ENCODE results near the gene TTC39C.

Gene TTC39C

GRCh38 chr18:24103320-24104021 lies 88.9 kb downstream of the TTC39C start:
- no peak overlapping the region for H3K4me3 ChIP-seq (ENCODE audit: low read depth, low read length)
- DNase-seq (ENCODE audit: low read depth): no peak

DNA sequence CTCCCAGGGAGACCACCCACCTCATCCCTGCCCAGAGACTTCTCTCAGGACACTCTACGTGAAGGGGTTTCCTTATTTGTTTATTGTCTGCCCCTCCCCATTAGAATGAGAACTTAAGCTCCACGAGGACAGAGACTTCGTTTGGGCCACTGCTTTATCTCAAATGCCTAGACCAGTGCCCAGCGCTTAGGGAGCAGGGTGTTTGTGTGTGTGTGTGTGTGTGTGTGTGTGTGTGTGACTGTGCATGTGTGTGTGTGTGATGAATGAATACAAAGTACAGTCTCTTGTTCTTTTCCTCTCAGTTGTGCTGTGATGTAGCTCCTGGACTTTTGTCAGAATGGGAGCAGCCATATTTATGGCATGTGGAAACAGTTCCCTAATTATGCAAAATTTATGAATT lies 89.9 kb downstream of the TTC39C start:
- DNase-seq (ENCODE audit: low read depth): no peak
- H3K4me3 ChIP-seq (ENCODE audit: low read depth, low read length): no peak overlapping the region
- TF ChIP-seq MYC (IDR thresholded peaks at IDR 0.05; ENCODE audit: low read depth, low read length) (no peak), POLR2A (IDR thresholded peaks at IDR 0.05; ENCODE audit: extremely low read depth, insufficient read length) (no peak), MAX (IDR thresholded peaks at IDR 0.05; ENCODE audit: low read depth, low read length) (no peak)
- TF ChIP-seq, protein P1, sequence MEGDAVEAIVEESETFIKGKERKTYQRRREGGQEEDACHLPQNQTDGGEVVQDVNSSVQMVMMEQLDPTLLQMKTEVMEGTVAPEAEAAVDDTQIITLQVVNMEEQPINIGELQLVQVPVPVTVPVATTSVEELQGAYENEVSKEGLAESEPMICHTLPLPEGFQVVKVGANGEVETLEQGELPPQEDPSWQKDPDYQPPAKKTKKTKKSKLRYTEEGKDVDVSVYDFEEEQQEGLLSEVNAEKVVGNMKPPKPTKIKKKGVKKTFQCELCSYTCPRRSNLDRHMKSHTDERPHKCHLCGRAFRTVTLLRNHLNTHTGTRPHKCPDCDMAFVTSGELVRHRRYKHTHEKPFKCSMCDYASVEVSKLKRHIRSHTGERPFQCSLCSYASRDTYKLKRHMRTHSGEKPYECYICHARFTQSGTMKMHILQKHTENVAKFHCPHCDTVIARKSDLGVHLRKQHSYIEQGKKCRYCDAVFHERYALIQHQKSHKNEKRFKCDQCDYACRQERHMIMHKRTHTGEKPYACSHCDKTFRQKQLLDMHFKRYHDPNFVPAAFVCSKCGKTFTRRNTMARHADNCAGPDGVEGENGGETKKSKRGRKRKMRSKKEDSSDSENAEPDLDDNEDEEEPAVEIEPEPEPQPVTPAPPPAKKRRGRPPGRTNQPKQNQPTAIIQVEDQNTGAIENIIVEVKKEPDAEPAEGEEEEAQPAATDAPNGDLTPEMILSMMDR (IDR thresholded peaks at IDR 0.05; ENCODE audit: low read depth, low read length): no peak

More at GRCh38 chr18:24103320-24104021, 88.9 kb downstream of the TTC39C start:
- no peak for TF ChIP-seq POLR2A (IDR thresholded peaks at IDR 0.05; ENCODE audit: extremely low read depth, insufficient read length)
- TF ChIP-seq, protein P1 (IDR thresholded peaks at IDR 0.05; ENCODE audit: low read depth, low read length): no peak

DNA sequence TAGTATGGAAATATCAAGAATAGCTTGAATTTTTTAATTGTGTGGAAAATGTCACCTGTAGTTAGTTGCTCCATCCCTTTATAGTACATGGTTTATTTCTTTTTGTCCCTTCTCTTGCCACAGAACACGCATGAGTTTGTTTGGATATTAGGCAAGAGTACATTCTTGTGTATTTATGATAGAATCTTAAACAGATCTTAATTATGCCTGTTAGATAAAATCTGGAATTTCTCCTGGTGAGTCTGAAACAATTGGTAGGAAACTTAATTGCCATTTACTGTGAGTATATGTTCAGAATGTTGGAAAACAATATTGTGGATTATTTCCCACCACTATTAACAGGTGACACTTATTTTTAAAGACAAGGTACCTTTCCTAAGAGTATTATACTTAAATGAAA lies 94.1 kb downstream of the TTC39C start:
- TF ChIP-seq MYC (IDR thresholded peaks at IDR 0.05; ENCODE audit: low read depth, low read length): no peak
- no peak for TF ChIP-seq POLR2A (IDR thresholded peaks at IDR 0.05; ENCODE audit: extremely low read depth, insufficient read length)
- TF ChIP-seq, protein P1 (IDR thresholded peaks at IDR 0.05; ENCODE audit: low read depth, low read length): no peak
- TF ChIP-seq MAX (IDR thresholded peaks at IDR 0.05; ENCODE audit: low read depth, low read length): no peak
- DNase-seq (ENCODE audit: low read depth): no peak
- H3K4me3 ChIP-seq (ENCODE audit: low read depth, low read length): no peak overlapping the region

DNA sequence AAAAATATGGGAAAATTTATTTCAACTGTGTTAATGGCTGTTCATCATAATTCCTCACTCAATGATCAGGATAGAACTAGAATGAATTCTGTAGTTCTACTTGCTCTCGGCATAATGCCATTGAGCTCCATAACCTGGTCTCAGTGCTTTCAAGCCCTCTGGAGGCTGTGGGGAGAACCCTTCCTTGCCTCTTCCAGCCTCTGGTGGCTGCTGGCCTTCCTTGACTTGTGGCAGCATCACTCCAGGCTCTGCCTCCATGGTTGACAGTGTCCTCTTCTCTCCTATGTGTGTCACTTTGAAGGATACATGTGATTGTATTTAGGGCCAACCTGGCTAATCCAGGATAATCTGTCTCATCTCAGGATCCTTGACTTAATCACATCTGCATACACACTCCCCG lies 97.4 kb downstream of the TTC39C start:
- no peak for TF ChIP-seq MYC (IDR thresholded peaks at IDR 0.05; ENCODE audit: low read depth, low read length)
- DNase-seq (ENCODE audit: low read depth): no peak
- no peak overlapping the region for H3K4me3 ChIP-seq (ENCODE audit: low read depth, low read length)

DNA sequence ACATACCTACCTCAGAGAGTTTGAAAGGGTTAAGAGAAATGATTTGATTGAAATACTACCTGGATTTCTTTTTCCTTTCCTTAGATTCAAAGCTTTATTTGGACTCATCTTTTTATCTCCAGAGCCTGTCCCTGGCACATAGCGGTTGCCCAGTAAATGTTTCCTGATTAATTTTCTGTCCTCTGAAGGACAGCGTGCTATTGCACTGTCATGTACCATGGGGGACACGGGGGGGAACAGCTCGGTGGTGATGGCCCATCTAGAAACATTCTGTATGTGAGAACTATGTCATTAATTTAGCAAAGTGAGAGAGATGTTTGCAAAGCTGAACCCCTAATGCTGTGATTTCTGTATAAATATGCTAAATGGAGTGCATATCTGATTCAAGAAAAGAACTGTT lies 97.9 kb downstream of the TTC39C start:
- H3K4me3 ChIP-seq (ENCODE audit: low read depth, low read length): no peak overlapping the region
- no peak for TF ChIP-seq POLR2A (IDR thresholded peaks at IDR 0.05; ENCODE audit: extremely low read depth, insufficient read length)
- TF ChIP-seq MYC (IDR thresholded peaks at IDR 0.05; ENCODE audit: low read depth, low read length): no peak
- TF ChIP-seq, protein P1 (IDR thresholded peaks at IDR 0.05; ENCODE audit: low read depth, low read length): no peak
- TF ChIP-seq MAX (IDR thresholded peaks at IDR 0.05; ENCODE audit: low read depth, low read length): no peak
- DNase-seq (ENCODE audit: low read depth): no peak

- no peak for TF ChIP-seq MYC (IDR thresholded peaks at IDR 0.05; ENCODE audit: low read depth, low read length)
- TF ChIP-seq MAX (IDR thresholded peaks at IDR 0.05; ENCODE audit: low read depth, low read length): no peak
- TF ChIP-seq, protein P1 (IDR thresholded peaks at IDR 0.05; ENCODE audit: low read depth, low read length): no peak
- TF ChIP-seq POLR2A (IDR thresholded peaks at IDR 0.05; ENCODE audit: extremely low read depth, insufficient read length): no peak
- H3K4me3 ChIP-seq (ENCODE audit: low read depth, low read length): no peak overlapping the region
- no peak for DNase-seq (ENCODE audit: low read depth)
Measured at GRCh38 chr18:24112874-24113615, 98.5 kb downstream of the TTC39C start.

Measured in NB4 (cell line).